Hepatocyte (in vitro differentiated cells): Measurements from ENCODE around the gene OMD.

Source experiments
- EZH2 ChIP-seq: fragments of 200-600 bp; sonication (generic); IDR thresholded peaks from 2 replicates; pipeline ENCODE4 v1.6.1; 2016; ENCODE audit warnings: antibody characterized with exemption, mild to moderate bottlenecking, borderline replicate concordance
- EZH2phosphoT487 ChIP-seq: fragments of 200-600 bp; sonication (generic); IDR thresholded peaks from one replicate; pipeline ENCODE4 v1.6.1; 2018; ENCODE audit warnings: antibody characterized with exemption, mild to moderate bottlenecking, low read depth, moderate library complexity; ENCODE audit not compliant: unreplicated experiment, severe bottlenecking
- TF ChIP-seq, protein P1 (sequence below): fragments of 200-600 bp; sonication (generic); IDR thresholded peaks from 2 replicates; pipeline ENCODE4 v1.5.1; 2016; ENCODE audit warnings: antibody characterized with exemption, mild to moderate bottlenecking; ENCODE audit not compliant: poor library complexity

DNA sequence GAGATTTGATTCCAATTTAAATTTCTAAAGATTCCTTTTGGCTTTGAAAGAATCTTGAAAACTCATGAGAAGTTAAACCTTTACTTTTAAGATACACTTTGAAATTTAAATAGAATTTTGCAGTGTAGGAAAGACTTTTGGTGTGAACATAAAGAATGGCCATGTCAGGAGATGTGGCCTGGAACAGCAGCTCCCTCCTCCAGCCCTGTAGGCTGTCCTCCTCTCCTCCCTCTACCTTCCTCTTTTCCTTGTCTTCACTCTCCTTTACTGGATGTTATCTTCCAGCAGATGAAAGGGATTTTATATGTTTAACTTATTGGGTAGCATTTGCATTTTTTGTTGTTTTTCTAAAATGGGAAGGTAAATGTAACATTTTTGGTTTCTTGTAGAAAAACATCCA is 39.1 kb upstream of the OMD start:
- TF ChIP-seq, protein P1, sequence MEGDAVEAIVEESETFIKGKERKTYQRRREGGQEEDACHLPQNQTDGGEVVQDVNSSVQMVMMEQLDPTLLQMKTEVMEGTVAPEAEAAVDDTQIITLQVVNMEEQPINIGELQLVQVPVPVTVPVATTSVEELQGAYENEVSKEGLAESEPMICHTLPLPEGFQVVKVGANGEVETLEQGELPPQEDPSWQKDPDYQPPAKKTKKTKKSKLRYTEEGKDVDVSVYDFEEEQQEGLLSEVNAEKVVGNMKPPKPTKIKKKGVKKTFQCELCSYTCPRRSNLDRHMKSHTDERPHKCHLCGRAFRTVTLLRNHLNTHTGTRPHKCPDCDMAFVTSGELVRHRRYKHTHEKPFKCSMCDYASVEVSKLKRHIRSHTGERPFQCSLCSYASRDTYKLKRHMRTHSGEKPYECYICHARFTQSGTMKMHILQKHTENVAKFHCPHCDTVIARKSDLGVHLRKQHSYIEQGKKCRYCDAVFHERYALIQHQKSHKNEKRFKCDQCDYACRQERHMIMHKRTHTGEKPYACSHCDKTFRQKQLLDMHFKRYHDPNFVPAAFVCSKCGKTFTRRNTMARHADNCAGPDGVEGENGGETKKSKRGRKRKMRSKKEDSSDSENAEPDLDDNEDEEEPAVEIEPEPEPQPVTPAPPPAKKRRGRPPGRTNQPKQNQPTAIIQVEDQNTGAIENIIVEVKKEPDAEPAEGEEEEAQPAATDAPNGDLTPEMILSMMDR = no peak
- no peak for TF ChIP-seq EZH2
- TF ChIP-seq EZH2phosphoT487 = no peak
